Adrenal gland (tissue), 12 donors: Measurements from ENCODE around the gene QPCT. TPM values are rescaled to one million over a fixed set of nuclear protein-coding genes. Genes with fewer than 3 reads are reported as not detected.

ENCODE experiments used
- DNase-seq, 7 donors: peaks; one replicate each; pipeline ENCODE4 v3.0.0-alpha.2; 2019 to 2020
- H3K27ac ChIP-seq, 5 donors: fragments of 200-600 bp; sonication (generic) in 4 of 5; 1 replicate in 3 of 5; 2 replicates in 2 of 5; pipeline versions ENCODE4 v1.5.1 to v1.8.0; 2016 to 2020; ENCODE audit warnings: mild to moderate bottlenecking in 1 of 5
- H3K27me3 ChIP-seq: fragments of 200-600 bp; 2 replicates; pipeline ENCODE4 v1.8.0; 2021
- H3K36me3 ChIP-seq, 2 donors: fragments of 200-600 bp; replicated peaks in 1 of 2; 1 replicate in 1 of 2; 2 replicates in 1 of 2; pipeline versions ENCODE4 v1.5.1 to v1.8.0; 2018 to 2022
- H3K4me1 ChIP-seq, 2 donors: fragments of 200-600 bp; replicated peaks in 1 of 2; 1 replicate in 1 of 2; 2 replicates in 1 of 2; pipeline versions ENCODE4 v1.5.1 to v1.8.0; 2018 to 2021
- H3K4me3 ChIP-seq, 4 donors: fragments of 200-600 bp; sonication (generic) in 3 of 4; one replicate each; pipeline ENCODE4 v1.5.1; 2016 to 2018
- H3K9me3 ChIP-seq, 3 donors: fragments of 200-600 bp; sonication (generic) in 1 of 3; replicated peaks in 1 of 3; 1 replicate in 2 of 3; 2 replicates in 1 of 3; pipeline versions ENCODE4 v1.5.1 to v1.8.0; 2016 to 2021
- CTCF ChIP-seq, 6 experiments: fragments of 450-650 bp in 4 of 6; fragments of 200-600 bp in 2 of 6; sonication (generic) in 1 of 6; IDR thresholded peaks; 1 replicate in 5 of 6; 2 replicates in 1 of 6; pipeline versions ENCODE4 v1.5.1 to v1.8.0; 2016 to 2021; ENCODE audit warnings: antibody characterized with exemption in 6 of 6, mild to moderate bottlenecking in 2 of 6, moderate library complexity in 1 of 6
- POLR2A ChIP-seq, 2 donors: fragments of 450-650 bp; IDR thresholded peaks; one replicate each; pipeline ENCODE4 v1.6.1; 2017; ENCODE audit warnings: antibody characterized with exemption in 2 of 2, mild to moderate bottlenecking in 2 of 2, moderate library complexity in 1 of 2
- WGBS, 4 donors: extraction: QIAGEN DNeasy Blood & Tissue Kit in 2 of 4; methylation state at CpG; one replicate each; pipeline versions ENCODE4 v1.1.5 to v1.1.7; 2013 to 2017; 5-methylcytosine and 5-hydroxymethylcytosine counted together
- intact Hi-C, 2 donors: fragments of 100-400 bp; cut with DNase I; formaldehyde crosslinking; loops; one replicate each; pipeline versions ENCODE4 v1.14.1 to v1.15.0; 2022 to 2023
- polyA plus RNA-seq, 3 donors: library from polyadenylated mRNA; stranded (reverse); fragments of 200-250 nt in 2 of 3; fragments of 350-450 nt in 1 of 3; fragmentation: Illumina TruSeq in 1 of 3; extraction: RNeasy Lipid Tissue Mini Kit (QIAGEN cat#74804) in 1 of 3; gene quantifications; one replicate each; pipeline ENCODE4 v1.2.3, GENCODE V29; 2013 to 2014
- total RNA-seq, 9 donors: library from RNA; depleted of rRNA in 4 of 9; stranded (reverse); fragments of >200 nt in 4 of 9; fragments of 120-200 nt in 1 of 9; fragmentation: NEBNext Ultra II Directional in 1 of 9; extraction: Animal tissue kit (Norgen Biotek cat#: 25700) in 1 of 9; gene quantifications; one replicate each; pipeline versions ENCODE4 v1.1.0 to v1.2.4, GENCODE V29; 2013 to 2023
- donor health status: healthy with polysubstance abuse.
- donor health status: Bipolar disorder and iron deficiency.
- donor health status: DM: yes; HTN: yes; CAD: no.
- donor health status: DM: no; HTN: no; CAD: no.
- donor health status: DM: no; HTN: no; CAD: no.
- donor health status: DM: yes; HTN: yes; CAD: no.

Gene QPCT
- total and polyA plus RNA-seq, 12 donors, result 30.6 to 746 (median 192) TPM

GRCh38 chr2:37326866-37327634 lies 17.4 kb upstream of the QPCT start:
- Histone ChIP-seq H3K36me3 (no peaks in the 10 kb centered on the region), H3K27ac (peak overlapping the region in 3 of 5 donors; percentile 94 to 98 (median 96)), H3K9me3 (no peaks in the 10 kb centered on the region), H3K4me3 (peak overlapping the region in 1 of 4 donors; percentile 96), H3K4me1 (peaks cover 16 to 27% of the 10 kb centered on the region in 2 donors), H3K27me3 (no peaks in the 10 kb centered on the region)
- TF ChIP-seq POLR2A (IDR thresholded peaks at IDR 0.05) (no peak), CTCF (IDR thresholded peaks at IDR 0.05) (no peak)
- 76 to 80% (median 77%) methylated on average over 8 of the region's 8 CpGs for WGBS, 4 donors
- DNase-seq, result no peak
- intact Hi-C loops, result no loop called here

- no peaks in the 10 kb centered on the region for H3K27me3 ChIP-seq
- H3K36me3 ChIP-seq, result no peaks in the 10 kb centered on the region
- H3K4me1 ChIP-seq, result peaks cover 4 to 12% of the 10 kb centered on the region in 2 donors
- no peak for DNase-seq
- no peak overlapping the region for H3K4me3 ChIP-seq
- TF ChIP-seq POLR2A (IDR thresholded peaks at IDR 0.05), result no peak
- no peak for TF ChIP-seq CTCF (IDR thresholded peaks at IDR 0.05)
- H3K27ac ChIP-seq, result no peak overlapping the region
- no peaks in the 10 kb centered on the region for H3K9me3 ChIP-seq
- intact Hi-C loops, result no loop called here
These were observed 13.7 kb upstream of the QPCT start for GRCh38 chr2:37330681-37331080.

- intact Hi-C loops, result no loop called here
- DNase-seq, result no peak
- no peak overlapping the region for H3K4me3 ChIP-seq
- no peaks in the 10 kb centered on the region for H3K4me1 ChIP-seq
- H3K36me3 ChIP-seq, result no peaks in the 10 kb centered on the region
- TF ChIP-seq CTCF (IDR thresholded peaks at IDR 0.05), result no peak
- no peak for TF ChIP-seq POLR2A (IDR thresholded peaks at IDR 0.05)
- H3K9me3 ChIP-seq, result no peaks in the 10 kb centered on the region
- WGBS, 4 donors, result 90 to 96% (median 91%) methylated on average over 3 of the region's 3 CpGs
- no peaks in the 10 kb centered on the region for H3K27me3 ChIP-seq
- no peak overlapping the region for H3K27ac ChIP-seq
These were observed 11.9 kb upstream of the QPCT start for GRCh38 chr2:37332560-37332959.

GRCh38 chr2:37333256-37333655 lies 11.2 kb upstream of the QPCT start:
- no peak overlapping the region for H3K4me3 ChIP-seq
- H3K9me3 ChIP-seq, result no peaks in the 10 kb centered on the region
- intact Hi-C loops, result no loop called here
- no peak for DNase-seq
- 64 to 86% (median 76%) methylated on average over 2 of the region's 2 CpGs for WGBS, 4 donors
- H3K27ac ChIP-seq, result no peak overlapping the region
- no peaks in the 10 kb centered on the region for H3K4me1 ChIP-seq
- H3K36me3 ChIP-seq, result no peaks in the 10 kb centered on the region
- TF ChIP-seq POLR2A (IDR thresholded peaks at IDR 0.05) (no peak), CTCF (IDR thresholded peaks at IDR 0.05) (no peak)
- H3K27me3 ChIP-seq, result no peaks in the 10 kb centered on the region
